Mesendoderm (in vitro differentiated cells): Measurements from ENCODE around the gene ARHGAP10.

Source experiments
- DNase-seq: peaks from one replicate; pipeline ENCODE4 v3.0.0; 2013
- H2AK5ac ChIP-seq: 2 replicates; pipeline ENCODE4 v1.6.1; 2013; ENCODE audit warnings: low read length, inconsistent platforms
- H2BK120ac ChIP-seq: 2 replicates; pipeline ENCODE4 v1.6.1; 2013; ENCODE audit warnings: low read depth, mild to moderate bottlenecking, low read length, moderate library complexity, mixed read lengths
- H2BK15ac ChIP-seq: replicated peaks from 2 replicates; pipeline ENCODE4 v1.6.1; 2013; ENCODE audit warnings: low read depth, mild to moderate bottlenecking, moderate library complexity
- H2BK5ac ChIP-seq: 2 replicates; pipeline ENCODE4 v1.6.1; 2013; ENCODE audit warnings: low read length, inconsistent platforms
- H3K18ac ChIP-seq: 2 replicates; pipeline ENCODE4 v1.6.1; 2013; ENCODE audit warnings: mild to moderate bottlenecking, low read length, mixed read lengths
- H3K23ac ChIP-seq: one replicate; pipeline ENCODE4 v1.6.1; 2013; ENCODE audit warnings: low read length
- H3K27ac ChIP-seq: 2 replicates; pipeline ENCODE4 v1.5.1; 2013; ENCODE audit warnings: low read depth, mild to moderate bottlenecking, inconsistent platforms, low read length, moderate library complexity
- H3K27me3 ChIP-seq: 2 replicates; pipeline ENCODE4 v1.6.1; 2013; ENCODE audit warnings: low read length, control low read depth, mild to moderate bottlenecking, inconsistent platforms; ENCODE audit not compliant: insufficient read depth, poor library complexity
- H3K36me3 ChIP-seq: 2 replicates; pipeline ENCODE4 v1.6.1; 2013; ENCODE audit warnings: low read length, inconsistent platforms; ENCODE audit not compliant: control insufficient read depth, insufficient read depth
- H3K4ac ChIP-seq: one replicate; pipeline ENCODE4 v1.6.1; 2013; ENCODE audit warnings: low read depth, mild to moderate bottlenecking, low read length, moderate library complexity
- H3K4me1 ChIP-seq: 2 replicates; pipeline ENCODE4 v1.6.1; 2013; ENCODE audit warnings: low read depth, low read length, inconsistent platforms; ENCODE audit not compliant: control insufficient read depth
- H3K4me2 ChIP-seq: 2 replicates; pipeline ENCODE4 v1.6.1; 2013; ENCODE audit warnings: low read length
- H3K4me3 ChIP-seq: 2 replicates; pipeline ENCODE4 v1.5.1; 2013; ENCODE audit warnings: mild to moderate bottlenecking, low read length
- H3K56ac ChIP-seq: one replicate; pipeline ENCODE4 v1.6.1; 2013; ENCODE audit warnings: low read length
- H3K79me1 ChIP-seq: 2 replicates; pipeline ENCODE4 v1.6.1; 2013; ENCODE audit warnings: low read length, inconsistent platforms
- H3K79me2 ChIP-seq: 2 replicates; pipeline ENCODE4 v1.6.1; 2013; ENCODE audit warnings: mild to moderate bottlenecking, low read length; ENCODE audit not compliant: control insufficient read depth, insufficient read depth
- H3K9ac ChIP-seq: 2 replicates; pipeline ENCODE4 v1.6.1; 2013; ENCODE audit warnings: low read length, inconsistent platforms
- H4K5ac ChIP-seq: one replicate; pipeline ENCODE4 v1.6.1; 2013; ENCODE audit warnings: low read length
- H4K8ac ChIP-seq: one replicate; pipeline ENCODE4 v1.6.1; 2013; ENCODE audit warnings: low read depth, mild to moderate bottlenecking, control low read depth, low read length, moderate library complexity
- WGBS: extraction: QIAGEN DNeasy Blood & Tissue Kit; methylation state at CpG from one replicate; pipeline ENCODE4 v1.1.7; 2013; ENCODE audit warnings: low lambda C conversion rate, missing lambda C conversion rate; ENCODE audit not compliant: insufficient coverage; ENCODE audit errors: extremely low coverage; 5-methylcytosine and 5-hydroxymethylcytosine counted together

The ARHGAP10 gene

GRCh38 chr4:147940171-147940570, 208.3 kb downstream of the ARHGAP10 start:
- Histone ChIP-seq H3K27ac (no peak overlapping the region), H2BK120ac (no peak overlapping the region), H3K4me3 (no peak overlapping the region)

GRCh38 chr4:147941373-147941772, 209.5 kb downstream of the ARHGAP10 start:
- H2AK5ac ChIP-seq, result no peak overlapping the region
- no peak overlapping the region for H2BK15ac ChIP-seq
- H3K4me2 ChIP-seq, result no peak overlapping the region
- no peaks in the 10 kb centered on the region for H3K36me3 ChIP-seq
- H3K27me3 ChIP-seq, result no peaks in the 10 kb centered on the region
- no peak for DNase-seq
- no peaks in the 10 kb centered on the region for H3K79me2 ChIP-seq
- H3K79me1 ChIP-seq, result no peaks in the 10 kb centered on the region
- no peak overlapping the region for H3K27ac ChIP-seq
- no peak overlapping the region for H2BK120ac ChIP-seq
- H3K4ac ChIP-seq, result no peak overlapping the region
- no peak overlapping the region for H3K18ac ChIP-seq
- no peak overlapping the region for H4K5ac ChIP-seq
- H3K4me3 ChIP-seq, result no peak overlapping the region
- no peak overlapping the region for H2BK5ac ChIP-seq
- WGBS, result no CpG with 5 or more reads among the region's 2 CpGs
- no peak overlapping the region for H3K23ac ChIP-seq
- no peaks in the 10 kb centered on the region for H3K4me1 ChIP-seq
- no peak overlapping the region for H3K9ac ChIP-seq
- H4K8ac ChIP-seq, result no peak overlapping the region
- no peak overlapping the region for H3K56ac ChIP-seq

More at GRCh38 chr4:147940171-147940570, 208.3 kb downstream of the ARHGAP10 start:
- H3K4me2 ChIP-seq, result no peak overlapping the region
- no peak overlapping the region for H4K8ac ChIP-seq
- H3K4me1 ChIP-seq, result no peaks in the 10 kb centered on the region
- no peak overlapping the region for H4K5ac ChIP-seq
- H3K56ac ChIP-seq, result no peak overlapping the region
- H3K4ac ChIP-seq, result no peak overlapping the region
- H3K36me3 ChIP-seq, result no peaks in the 10 kb centered on the region
- no peak overlapping the region for H3K9ac ChIP-seq
- H2BK5ac ChIP-seq, result no peak overlapping the region
- no peak overlapping the region for H3K23ac ChIP-seq
- H3K27me3 ChIP-seq, result no peaks in the 10 kb centered on the region
- no peak overlapping the region for H2AK5ac ChIP-seq
- DNase-seq, result no peak
- no peaks in the 10 kb centered on the region for H3K79me2 ChIP-seq
- no peak overlapping the region for H3K18ac ChIP-seq
- H3K79me1 ChIP-seq, result no peaks in the 10 kb centered on the region
- WGBS, result no CpG with 5 or more reads among the region's 4 CpGs
- H2BK15ac ChIP-seq, result no peak overlapping the region

- DNase-seq, result peak; percentile 23
Measured at GRCh38 chr4:147942729-147943128, 210.8 kb downstream of the ARHGAP10 start.

GRCh38 chr4:147943159-147943638, 211.3 kb downstream of the ARHGAP10 start:
- Histone ChIP-seq H3K4me1 (no peaks in the 10 kb centered on the region), H3K36me3 (no peaks in the 10 kb centered on the region), H2BK15ac (no peak overlapping the region), H3K4ac (no peak overlapping the region), H2AK5ac (no peak overlapping the region), H3K9ac (no peak overlapping the region), H3K27me3 (no peaks in the 10 kb centered on the region), H4K5ac (no peak overlapping the region), H3K23ac (no peak overlapping the region), H3K18ac (no peak overlapping the region), H3K79me2 (no peaks in the 10 kb centered on the region), H3K4me2 (no peak overlapping the region), H3K4me3 (no peak overlapping the region), H3K79me1 (no peaks in the 10 kb centered on the region), H3K27ac (no peak overlapping the region), H2BK120ac (no peak overlapping the region), H3K56ac (no peak overlapping the region), H2BK5ac (no peak overlapping the region), H4K8ac (no peak overlapping the region)
- WGBS, result no CpG with 5 or more reads among the region's 3 CpGs
- no peak for DNase-seq

More at GRCh38 chr4:147942729-147943128, 210.8 kb downstream of the ARHGAP10 start:
- no peak overlapping the region for H3K18ac ChIP-seq
- no peak overlapping the region for H2BK15ac ChIP-seq
- no peak overlapping the region for H3K27ac ChIP-seq
- H3K56ac ChIP-seq, result no peak overlapping the region
- no peak overlapping the region for H4K8ac ChIP-seq
- no peak overlapping the region for H3K23ac ChIP-seq
- WGBS, result no CpG with 5 or more reads among the region's 5 CpGs
- no peaks in the 10 kb centered on the region for H3K27me3 ChIP-seq
- no peak overlapping the region for H3K4me2 ChIP-seq
- no peak overlapping the region for H2BK5ac ChIP-seq
- no peaks in the 10 kb centered on the region for H3K79me2 ChIP-seq
- no peak overlapping the region for H4K5ac ChIP-seq
- H3K4me3 ChIP-seq, result no peak overlapping the region
- H3K4me1 ChIP-seq, result no peaks in the 10 kb centered on the region
- no peaks in the 10 kb centered on the region for H3K79me1 ChIP-seq
- H3K9ac ChIP-seq, result no peak overlapping the region
- H3K4ac ChIP-seq, result no peak overlapping the region
- no peak overlapping the region for H2BK120ac ChIP-seq
- H3K36me3 ChIP-seq, result no peaks in the 10 kb centered on the region
- H2AK5ac ChIP-seq, result no peak overlapping the region

GRCh38 chr4:147944249-147944648, 212.4 kb downstream of the ARHGAP10 start:
- Histone ChIP-seq H3K27me3 (no peaks in the 10 kb centered on the region), H4K8ac (no peak overlapping the region), H3K27ac (no peak overlapping the region), H3K56ac (no peak overlapping the region), H2BK120ac (no peak overlapping the region), H3K79me2 (no peaks in the 10 kb centered on the region), H4K5ac (no peak overlapping the region), H2BK5ac (no peak overlapping the region), H3K79me1 (no peaks in the 10 kb centered on the region), H3K36me3 (no peaks in the 10 kb centered on the region), H3K4me1 (no peaks in the 10 kb centered on the region), H3K9ac (no peak overlapping the region), H2BK15ac (no peak overlapping the region), H2AK5ac (no peak overlapping the region), H3K18ac (no peak overlapping the region), H3K4me3 (no peak overlapping the region), H3K4me2 (no peak overlapping the region), H3K4ac (no peak overlapping the region), H3K23ac (no peak overlapping the region)
- no peak for DNase-seq
- WGBS, result no CpG with 5 or more reads among the region's 1 CpG

- H2AK5ac ChIP-seq, result no peak overlapping the region
- H3K79me1 ChIP-seq, result no peaks in the 10 kb centered on the region
- no peak overlapping the region for H3K4me3 ChIP-seq
- H4K5ac ChIP-seq, result no peak overlapping the region
- H4K8ac ChIP-seq, result no peak overlapping the region
- no peaks in the 10 kb centered on the region for H3K36me3 ChIP-seq
- no peak overlapping the region for H3K9ac ChIP-seq
- no CpG with 5 or more reads among the region's 10 CpGs for WGBS
- H3K4ac ChIP-seq, result no peak overlapping the region
- H3K79me2 ChIP-seq, result no peaks in the 10 kb centered on the region
- no peak overlapping the region for H3K18ac ChIP-seq
- DNase-seq, result no peak
- no peak overlapping the region for H2BK5ac ChIP-seq
- no peak overlapping the region for H2BK120ac ChIP-seq
- no peak overlapping the region for H3K4me2 ChIP-seq
- no peaks in the 10 kb centered on the region for H3K27me3 ChIP-seq
- H3K4me1 ChIP-seq, result no peaks in the 10 kb centered on the region
- no peak overlapping the region for H3K27ac ChIP-seq
- no peak overlapping the region for H2BK15ac ChIP-seq
- H3K23ac ChIP-seq, result no peak overlapping the region
- H3K56ac ChIP-seq, result no peak overlapping the region
Measured at GRCh38 chr4:147944670-147945260, 212.9 kb downstream of the ARHGAP10 start.
